Activated naive CD4-positive, alpha-beta T cell treated with anti-CD3 and anti-CD28 coated beads, Interleukin-2, amount 10 ng/mL, durations not matched to agents 7 days and 5 days (primary cell): ENCODE measurements around the gene KSR2.

ENCODE experiments used
- CTCF ChIA-PET: fragments of 350-600 bp; sonication (Branson Sonifier 250); formaldehyde crosslinking; loops from one replicate; lab custom pipeline; 2021; ENCODE audit warnings: antibody characterized with exemption; lab: Charles Lee
- DNase-seq: peaks from one replicate; pipeline ENCODE4 v3.0.0-alpha.2; 2020
- H3K27ac Mint-ChIP-seq: one replicate; pipeline ENCODE4 v1.8.0; 2021; ENCODE audit warnings: mild to moderate bottlenecking, moderate library complexity, mixed read lengths
- H3K27me3 Mint-ChIP-seq: one replicate; pipeline ENCODE4 v1.8.0; 2021; ENCODE audit warnings: mild to moderate bottlenecking, mixed read lengths
- H3K36me3 Mint-ChIP-seq: one replicate; pipeline ENCODE4 v1.8.0; 2021; ENCODE audit warnings: mixed read lengths
- H3K4me1 Mint-ChIP-seq: one replicate; pipeline ENCODE4 v1.8.0; 2021; ENCODE audit warnings: mixed read lengths
- H3K4me3 Mint-ChIP-seq: one replicate; pipeline ENCODE4 v1.8.0; 2021; ENCODE audit warnings: mild to moderate bottlenecking, moderate library complexity, mixed read lengths
- H3K9me3 Mint-ChIP-seq: one replicate; pipeline ENCODE4 v1.8.0; 2021; ENCODE audit warnings: mixed read lengths

KSR2 gene

GRCh38 chr12:117417004-117417403, 551.8 kb downstream of the KSR2 start:
- Mint-ChIP-seq H3K36me3 (no peaks in the 10 kb centered on the region), H3K4me3 (no peak overlapping the region), H3K4me1 (no peaks in the 10 kb centered on the region), H3K27me3 (no peaks in the 10 kb centered on the region), H3K9me3 (peaks cover 3% of the 10 kb centered on the region), H3K27ac (no peak overlapping the region)
- no peak for DNase-seq
- CTCF ChIA-PET = no interaction called here

- CTCF ChIA-PET = no interaction called here
- H3K4me1 Mint-ChIP-seq = no peaks in the 10 kb centered on the region
- no peak overlapping the region for H3K4me3 Mint-ChIP-seq
- no peak overlapping the region for H3K27ac Mint-ChIP-seq
- H3K9me3 Mint-ChIP-seq = peaks cover 5% of the 10 kb centered on the region
- H3K36me3 Mint-ChIP-seq = no peaks in the 10 kb centered on the region
- H3K27me3 Mint-ChIP-seq = no peaks in the 10 kb centered on the region
- DNase-seq = no peak
Observed at GRCh38 chr12:117412465-117413188, 556.2 kb downstream of the KSR2 start.

- no peak for DNase-seq
- Mint-ChIP-seq H3K27ac (no peak overlapping the region), H3K27me3 (no peaks in the 10 kb centered on the region), H3K4me3 (no peak overlapping the region), H3K36me3 (no peaks in the 10 kb centered on the region), H3K9me3 (peaks cover 4% of the 10 kb centered on the region), H3K4me1 (no peaks in the 10 kb centered on the region)
- CTCF ChIA-PET = no interaction called here
Observed at GRCh38 chr12:117409286-117409685, 559.5 kb downstream of the KSR2 start.

- Mint-ChIP-seq H3K9me3 (peaks cover 6% of the 10 kb centered on the region), H3K4me3 (no peak overlapping the region), H3K4me1 (no peaks in the 10 kb centered on the region), H3K27me3 (no peaks in the 10 kb centered on the region), H3K36me3 (no peaks in the 10 kb centered on the region), H3K27ac (no peak overlapping the region)
- DNase-seq = no peak
- CTCF ChIA-PET = no interaction called here
Observed at GRCh38 chr12:117408161-117408791, 560.5 kb downstream of the KSR2 start.

GRCh38 chr12:117404940-117405339, 563.9 kb downstream of the KSR2 start:
- no peak for DNase-seq
- Mint-ChIP-seq H3K27me3 (no peaks in the 10 kb centered on the region), H3K4me1 (no peaks in the 10 kb centered on the region), H3K9me3 (peaks cover 16% of the 10 kb centered on the region), H3K27ac (no peak overlapping the region), H3K36me3 (no peaks in the 10 kb centered on the region), H3K4me3 (no peak overlapping the region)
- CTCF ChIA-PET = no interaction called here

- Mint-ChIP-seq H3K4me1 (no peaks in the 10 kb centered on the region), H3K9me3 (peaks cover 16% of the 10 kb centered on the region), H3K27me3 (no peaks in the 10 kb centered on the region), H3K4me3 (no peak overlapping the region), H3K36me3 (no peaks in the 10 kb centered on the region), H3K27ac (no peak overlapping the region)
- CTCF ChIA-PET = no interaction called here
- DNase-seq = no peak
Observed at GRCh38 chr12:117404203-117404853, 564.5 kb downstream of the KSR2 start.

- Mint-ChIP-seq H3K9me3 (peaks cover 19% of the 10 kb centered on the region), H3K4me3 (no peak overlapping the region), H3K4me1 (no peaks in the 10 kb centered on the region), H3K27me3 (no peaks in the 10 kb centered on the region), H3K27ac (no peak overlapping the region), H3K36me3 (no peaks in the 10 kb centered on the region)
- CTCF ChIA-PET = no interaction called here
- no peak for DNase-seq
Observed at GRCh38 chr12:117403586-117404139, 565.1 kb downstream of the KSR2 start.
